DND-41 (cell line): ENCODE results near the gene KIAA1671.

ENCODE experiments used
- ATAC-seq: fragments of 200-7000 bp; cut with Tn5 transposase; 3 replicates; pipeline ENCODE4 v1.9.1; 2021; ENCODE audit warnings: low read depth; ENCODE audit not compliant: insufficient read depth
- DNase-seq: peaks from one replicate; pipeline ENCODE4 v3.0.0-alpha.2; 2020
- H2AFZ ChIP-seq: 2 replicates; pipeline ENCODE4 v1.6.0; 2012; ENCODE audit warnings: low read depth, low read length
- H3K27ac ChIP-seq: 2 replicates; pipeline ENCODE4 v1.5.1; 2012; ENCODE audit warnings: low read length, inconsistent platforms
- H3K27me3 ChIP-seq: fragments of 200-600 bp; sonication (generic); 2 replicates; pipeline ENCODE4 v1.6.0; 2012; ENCODE audit warnings: low read length, mild to moderate bottlenecking, inconsistent platforms; ENCODE audit not compliant: insufficient read depth, poor library complexity
- H3K36me3 ChIP-seq: 2 replicates; pipeline ENCODE4 v1.5.1; 2012; ENCODE audit warnings: low read length, inconsistent platforms; ENCODE audit not compliant: insufficient read depth
- H3K4me1 ChIP-seq: 2 replicates; pipeline ENCODE4 v1.5.1; 2012; ENCODE audit warnings: mild to moderate bottlenecking, low read length; ENCODE audit not compliant: insufficient read depth
- H3K4me2 ChIP-seq: 2 replicates; pipeline ENCODE4 v1.6.0; 2012; ENCODE audit warnings: mild to moderate bottlenecking, moderate library complexity, low read length, inconsistent platforms; ENCODE audit not compliant: insufficient read depth
- H3K4me3 ChIP-seq, 2 experiments: fragments of 200-600 bp in 1 of 2; shearing (Covaris generic) in 1 of 2; 2 replicates each; pipeline ENCODE4 v1.5.1; 2012 to 2016; ENCODE audit warnings: inconsistent platforms in 2 of 2, low read length in 2 of 2, mild to moderate bottlenecking in 2 of 2, low read depth in 1 of 2, moderate library complexity in 1 of 2
- H3K79me2 ChIP-seq: 2 replicates; pipeline ENCODE4 v1.6.0; 2012; ENCODE audit warnings: low read length, inconsistent platforms; ENCODE audit not compliant: insufficient read depth
- H3K9ac ChIP-seq: 2 replicates; pipeline ENCODE4 v1.6.0; 2012; ENCODE audit warnings: low read depth, mild to moderate bottlenecking, inconsistent platforms, low read length, moderate library complexity
- H3K9me3 ChIP-seq: 2 replicates; pipeline ENCODE4 v1.5.1; 2012; ENCODE audit warnings: low read length, moderate library complexity, mild to moderate bottlenecking, inconsistent platforms; ENCODE audit not compliant: insufficient read depth, severe bottlenecking
- H4K20me1 ChIP-seq: 2 replicates; pipeline ENCODE4 v1.6.0; 2012; ENCODE audit warnings: low read length; ENCODE audit not compliant: insufficient read depth
- EZH2 ChIP-seq: IDR thresholded peaks from 3 replicates; pipeline ENCODE4 v1.6.1; 2012; ENCODE audit warnings: borderline replicate concordance, low read depth, mild to moderate bottlenecking, moderate library complexity, low read length, inconsistent platforms; ENCODE audit not compliant: severe bottlenecking
- TF ChIP-seq, protein P1 (sequence below): IDR thresholded peaks from 2 replicates; pipeline ENCODE4 v1.5.1; 2012; ENCODE audit warnings: borderline replicate concordance, low read length, moderate library complexity, mild to moderate bottlenecking; ENCODE audit not compliant: poor library complexity, severe bottlenecking; ENCODE audit errors: extremely low read depth

Gene KIAA1671

DNA sequence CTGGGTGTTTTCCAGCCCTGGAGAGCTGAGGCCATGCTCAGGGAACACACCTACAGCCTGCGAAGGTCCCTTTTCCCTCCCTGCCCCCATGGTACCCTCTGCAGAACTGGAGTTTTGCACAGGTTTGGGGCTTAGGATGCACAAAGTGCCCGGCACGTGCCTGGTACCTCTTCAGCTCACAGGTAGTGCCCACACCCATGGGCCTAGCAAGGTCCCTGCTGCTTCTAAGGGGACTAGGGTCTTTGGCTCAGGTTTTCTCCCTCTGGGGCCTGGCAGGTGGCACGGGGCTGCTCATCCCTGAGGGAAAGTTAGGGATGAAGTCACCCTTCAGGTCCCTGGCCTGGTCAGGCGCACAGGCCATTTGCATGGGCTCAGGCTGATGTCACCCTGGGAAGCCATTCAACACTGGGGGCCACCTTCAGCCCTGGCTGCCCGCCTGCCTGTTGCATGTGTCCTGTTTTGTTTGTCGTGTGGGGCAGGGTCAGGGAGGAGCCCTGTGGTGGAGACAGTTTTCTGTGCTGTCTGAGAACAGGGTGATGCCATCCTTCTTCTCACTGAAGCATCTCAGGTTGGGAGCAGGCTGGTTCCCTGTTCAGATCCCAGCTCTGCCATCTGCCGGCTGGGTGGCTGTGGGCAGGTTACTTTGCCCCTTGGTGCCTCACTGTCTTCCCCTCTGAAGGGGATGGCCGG is 178.8 kb downstream of the KIAA1671 start:
- DNase-seq, result no peak
- Histone ChIP-seq H3K4me2 (no peak overlapping the region), H3K27ac (no peak overlapping the region), H2AFZ (no peak overlapping the region), H3K27me3 (peaks cover 10% of the 10 kb centered on the region), H3K36me3 (no peaks in the 10 kb centered on the region), H3K4me1 (no peaks in the 10 kb centered on the region), H3K79me2 (no peaks in the 10 kb centered on the region), H3K4me3 (no peak overlapping the region), H3K9ac (no peak overlapping the region), H4K20me1 (no peaks in the 10 kb centered on the region), H3K9me3 (no peaks in the 10 kb centered on the region)
- TF ChIP-seq, protein P1, sequence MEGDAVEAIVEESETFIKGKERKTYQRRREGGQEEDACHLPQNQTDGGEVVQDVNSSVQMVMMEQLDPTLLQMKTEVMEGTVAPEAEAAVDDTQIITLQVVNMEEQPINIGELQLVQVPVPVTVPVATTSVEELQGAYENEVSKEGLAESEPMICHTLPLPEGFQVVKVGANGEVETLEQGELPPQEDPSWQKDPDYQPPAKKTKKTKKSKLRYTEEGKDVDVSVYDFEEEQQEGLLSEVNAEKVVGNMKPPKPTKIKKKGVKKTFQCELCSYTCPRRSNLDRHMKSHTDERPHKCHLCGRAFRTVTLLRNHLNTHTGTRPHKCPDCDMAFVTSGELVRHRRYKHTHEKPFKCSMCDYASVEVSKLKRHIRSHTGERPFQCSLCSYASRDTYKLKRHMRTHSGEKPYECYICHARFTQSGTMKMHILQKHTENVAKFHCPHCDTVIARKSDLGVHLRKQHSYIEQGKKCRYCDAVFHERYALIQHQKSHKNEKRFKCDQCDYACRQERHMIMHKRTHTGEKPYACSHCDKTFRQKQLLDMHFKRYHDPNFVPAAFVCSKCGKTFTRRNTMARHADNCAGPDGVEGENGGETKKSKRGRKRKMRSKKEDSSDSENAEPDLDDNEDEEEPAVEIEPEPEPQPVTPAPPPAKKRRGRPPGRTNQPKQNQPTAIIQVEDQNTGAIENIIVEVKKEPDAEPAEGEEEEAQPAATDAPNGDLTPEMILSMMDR, result no peak
- TF ChIP-seq EZH2, result no peak
- ATAC-seq, result no peak

GRCh38 chr22:25134028-25134427 is 181.5 kb downstream of the KIAA1671 start:
- Histone ChIP-seq H3K27me3 (peaks cover 14% of the 10 kb centered on the region), H3K4me1 (no peaks in the 10 kb centered on the region), H3K79me2 (no peaks in the 10 kb centered on the region), H3K27ac (no peak overlapping the region), H3K4me3 (no peak overlapping the region), H3K4me2 (no peak overlapping the region), H4K20me1 (no peaks in the 10 kb centered on the region), H3K9ac (no peak overlapping the region), H3K9me3 (no peaks in the 10 kb centered on the region), H3K36me3 (no peaks in the 10 kb centered on the region), H2AFZ (no peak overlapping the region)
- ATAC-seq, result no peak
- TF ChIP-seq, protein P1, result no peak
- TF ChIP-seq EZH2, result no peak
- no peak for DNase-seq

DNA sequence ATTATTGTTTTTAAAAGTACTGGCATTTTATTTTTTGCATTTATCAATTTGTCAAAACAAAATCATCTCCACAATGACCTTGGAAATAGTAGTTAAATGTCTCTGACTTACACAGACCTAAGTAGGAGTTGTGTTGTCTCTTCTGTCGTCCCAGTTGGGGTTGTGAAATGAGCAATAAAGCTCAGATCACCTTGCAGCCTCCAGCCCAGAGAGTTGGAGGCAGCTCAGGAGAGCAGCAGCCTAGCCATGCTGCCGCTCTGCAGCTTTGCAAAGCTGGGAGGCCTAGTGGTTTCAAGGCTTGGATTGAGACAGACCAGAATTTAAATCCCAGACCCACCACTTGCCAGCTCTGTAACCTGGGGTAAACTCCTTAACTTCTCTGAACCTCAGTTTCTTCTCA is 181.9 kb downstream of the KIAA1671 start:
- TF ChIP-seq EZH2, result no peak
- TF ChIP-seq, protein P1, result no peak
- Histone ChIP-seq H2AFZ (no peak overlapping the region), H4K20me1 (no peaks in the 10 kb centered on the region), H3K27ac (no peak overlapping the region), H3K9ac (no peak overlapping the region), H3K4me2 (no peak overlapping the region), H3K36me3 (no peaks in the 10 kb centered on the region), H3K79me2 (no peaks in the 10 kb centered on the region), H3K4me3 (no peak overlapping the region), H3K9me3 (no peaks in the 10 kb centered on the region), H3K27me3 (peaks cover 16% of the 10 kb centered on the region), H3K4me1 (no peaks in the 10 kb centered on the region)
- DNase-seq, result no peak
- no peak for ATAC-seq
